ENCODE results near the gene C12orf60.
"Not testable (repeated sequence)": the region's sequence is repeated elsewhere in the genome, so short reads cannot be mapped to it uniquely, and the experiment has no call there.

Gene C12orf60

GRCh38 chr12:14803011-14803829, at the start of gene C12orf60, which contains the start of gene WBP11:
C12orf60 (plus strand) TSS chr12:14803670; CDS start chr12:14822936, 19,266 bp downstream.
WBP11 (minus strand) TSS chr12:14803478; CDS start chr12:14801383, 2,095 bp downstream.
- H3K4me3 ChIP-seq (ENCODE audit: control insufficient read depth, low read depth, low read length) = peak within 1 kb of the TSS; percentile 89
- TF ChIP-seq CTCF (conservative IDR thresholded peaks at IDR 0.05; ENCODE audit: control insufficient read depth, insufficient read depth, low read depth, low read length) = no peak
- DNase-seq (ENCODE audit: low read depth) = peak; percentile 99

GRCh38 chr12:14756334-14757143, 46.9 kb upstream of the C12orf60 start:
- peak; percentile 19 for TF ChIP-seq CTCF (conservative IDR thresholded peaks at IDR 0.05; ENCODE audit: control insufficient read depth, insufficient read depth, low read depth, low read length)
- no peak overlapping the region for H3K4me3 ChIP-seq (ENCODE audit: control insufficient read depth, low read depth, low read length)
- DNase-seq (ENCODE audit: low read depth) = no peak

GRCh38 chr12:14759711-14760280, 43.7 kb upstream of the C12orf60 start:
- DNase-seq (ENCODE audit: low read depth); H3K4me3 ChIP-seq (ENCODE audit: control insufficient read depth, low read depth, low read length): not testable (repeated sequence)

GRCh38 chr12:14765398-14765797, 38.1 kb upstream of the C12orf60 start:
- no peak overlapping the region for H3K4me3 ChIP-seq (ENCODE audit: control insufficient read depth, low read depth, low read length)
- no peak for DNase-seq (ENCODE audit: low read depth)

GRCh38 chr12:14766020-14766419, 37.5 kb upstream of the C12orf60 start:
- H3K4me3 ChIP-seq (ENCODE audit: control insufficient read depth, low read depth, low read length); DNase-seq (ENCODE audit: low read depth): not testable (repeated sequence)

More at GRCh38 chr12:14765398-14765797, 38.1 kb upstream of the C12orf60 start:
- no peak for TF ChIP-seq CTCF (conservative IDR thresholded peaks at IDR 0.05; ENCODE audit: control insufficient read depth, insufficient read depth, low read depth, low read length)

GRCh38 chr12:14766649-14767215, 36.7 kb upstream of the C12orf60 start:
- no peak overlapping the region for H3K4me3 ChIP-seq (ENCODE audit: control insufficient read depth, low read depth, low read length)
- TF ChIP-seq CTCF (conservative IDR thresholded peaks at IDR 0.05; ENCODE audit: control insufficient read depth, insufficient read depth, low read depth, low read length) = no peak
- no peak for DNase-seq (ENCODE audit: low read depth)

GRCh38 chr12:14767617-14768016, 35.9 kb upstream of the C12orf60 start:
- no peak for DNase-seq (ENCODE audit: low read depth)
- TF ChIP-seq CTCF (conservative IDR thresholded peaks at IDR 0.05; ENCODE audit: control insufficient read depth, insufficient read depth, low read depth, low read length) = no peak
- no peak overlapping the region for H3K4me3 ChIP-seq (ENCODE audit: control insufficient read depth, low read depth, low read length)

Measured in fibroblast of mammary gland (primary cell).